HL-60/S4 treated with phorbol 12-myristate 13-acetate at 8.2 ng/mL for 4 days and 3 days (cell line): ENCODE measurements around the gene PXYLP1.

Experiments used
- in situ Hi-C: fragments of 300-500 bp; cut with MboI; formaldehyde crosslinking; loops from 2 replicates; pipeline ENCODE4 v1.15.0; 2022; ENCODE audit warnings: low sequenced_read_pairs

The PXYLP1 gene

GRCh38 chr3:141271279-141272030 is 39.8 kb downstream of the PXYLP1 start:
- in situ Hi-C loops: no loop called here

GRCh38 chr3:141272906-141273662 is 41.5 kb downstream of the PXYLP1 start:
- in situ Hi-C loops: no loop called here

DNA sequence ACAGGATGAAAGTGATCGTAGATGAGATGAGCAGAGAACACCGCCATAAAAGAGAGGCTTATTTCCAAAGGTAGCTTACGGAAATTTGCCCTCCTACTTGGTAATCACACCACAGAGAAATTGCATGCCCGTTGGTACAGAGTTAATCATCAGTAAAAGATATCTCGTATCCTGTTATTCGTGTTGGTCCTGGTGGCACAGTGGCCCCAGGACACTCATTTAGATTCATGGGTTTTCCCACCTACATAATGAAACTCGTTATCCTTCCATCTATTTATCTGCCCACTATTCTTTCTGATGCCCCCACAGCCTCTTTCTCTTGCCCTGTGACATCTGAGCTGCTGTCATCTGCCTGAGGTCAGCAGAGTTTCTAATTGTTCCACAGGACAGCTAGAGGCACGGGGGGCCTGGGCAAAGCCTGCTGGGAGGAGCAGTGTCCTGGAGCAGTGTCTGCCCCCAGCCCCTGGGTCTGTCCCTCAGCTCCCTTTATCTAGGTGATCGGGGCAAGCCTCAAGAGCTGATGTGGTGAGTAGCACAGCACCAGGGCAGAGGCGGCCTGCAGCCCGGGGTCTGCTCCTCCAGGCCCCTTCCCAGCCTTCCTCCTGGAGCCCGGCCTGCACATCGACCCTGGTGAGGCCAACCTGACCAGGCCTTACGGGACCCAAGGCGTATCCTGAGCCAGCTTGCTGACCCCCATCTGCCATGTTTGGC is 42.2 kb downstream of the PXYLP1 start:
- in situ Hi-C loops: no loop called here

GRCh38 chr3:141274411-141275031 is 42.9 kb downstream of the PXYLP1 start:
- in situ Hi-C loops: no loop called here

GRCh38 chr3:141275032-141275422 is 43.4 kb downstream of the PXYLP1 start:
- in situ Hi-C loops: no loop called here

GRCh38 chr3:141275511-141275910 is 43.9 kb downstream of the PXYLP1 start:
- in situ Hi-C loops: no loop called here

DNA sequence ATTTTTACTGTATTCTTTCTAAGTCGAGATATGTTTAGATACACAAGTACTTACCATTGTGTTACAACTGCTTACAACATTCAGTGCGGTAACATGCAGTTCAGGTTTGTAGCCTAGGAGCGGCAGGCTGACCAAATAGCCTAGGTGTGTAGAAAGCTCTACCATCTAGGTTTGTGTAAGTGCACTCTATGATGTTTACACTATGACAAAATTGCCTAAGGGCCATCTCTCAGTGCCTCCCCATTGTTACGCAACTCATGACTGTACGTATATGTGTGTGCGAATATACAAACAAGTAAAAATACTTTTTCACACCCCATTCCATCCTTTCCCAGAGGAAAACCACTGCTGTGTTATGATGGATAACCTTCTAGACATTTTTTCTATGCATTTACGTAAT is 44.3 kb downstream of the PXYLP1 start:
- in situ Hi-C loops: no loop called here

GRCh38 chr3:141276398-141276797 is 44.8 kb downstream of the PXYLP1 start:
- in situ Hi-C loops: no loop called here

GRCh38 chr3:141277451-141277850 is 45.8 kb downstream of the PXYLP1 start:
- in situ Hi-C loops: no loop called here

- in situ Hi-C loops: no loop called here
Observed at GRCh38 chr3:141278196-141279076, 46.8 kb downstream of the PXYLP1 start.

DNA sequence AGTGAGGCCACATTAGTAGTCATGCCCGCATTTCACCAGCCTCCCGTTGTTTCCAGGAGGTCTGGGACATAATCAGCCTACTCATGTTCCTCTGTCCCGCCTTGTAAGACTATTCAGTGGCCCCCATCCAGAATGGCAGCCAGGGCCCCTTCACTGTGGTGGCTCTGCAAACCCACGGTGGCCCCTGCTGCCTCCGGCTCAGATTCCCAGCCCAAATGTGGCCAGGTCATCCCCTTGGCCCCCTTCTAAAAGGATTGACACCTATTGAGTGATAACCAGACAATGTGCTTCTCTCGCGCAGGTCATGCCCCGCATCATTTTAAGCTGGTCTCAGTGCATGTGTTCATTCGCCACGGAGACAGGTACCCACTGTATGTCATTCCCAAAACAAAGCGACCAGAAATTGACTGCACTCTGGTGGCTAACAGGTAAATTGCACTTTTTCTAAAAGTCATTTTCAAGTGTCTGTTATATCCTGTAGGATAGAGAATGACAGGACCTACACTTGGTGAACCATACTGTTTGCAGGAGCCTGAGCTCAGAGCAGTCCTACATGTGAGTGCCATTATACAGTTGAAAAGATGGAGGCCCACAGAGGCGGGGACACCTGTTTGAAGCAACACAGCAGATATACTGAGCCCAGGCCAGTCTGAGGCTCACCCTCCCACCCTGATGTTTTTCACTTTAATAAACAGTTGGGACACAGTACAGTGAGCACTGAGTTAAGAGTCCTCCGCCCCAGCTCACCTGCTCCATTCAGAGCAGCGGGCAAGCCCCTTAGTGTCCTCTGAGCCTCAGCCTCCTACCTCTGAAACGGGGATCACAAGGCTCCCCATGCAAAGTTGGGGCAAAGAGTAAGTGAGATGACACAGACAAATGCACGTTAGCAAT is 47.7 kb downstream of the PXYLP1 start:
- in situ Hi-C loops: no loop called here

DNA sequence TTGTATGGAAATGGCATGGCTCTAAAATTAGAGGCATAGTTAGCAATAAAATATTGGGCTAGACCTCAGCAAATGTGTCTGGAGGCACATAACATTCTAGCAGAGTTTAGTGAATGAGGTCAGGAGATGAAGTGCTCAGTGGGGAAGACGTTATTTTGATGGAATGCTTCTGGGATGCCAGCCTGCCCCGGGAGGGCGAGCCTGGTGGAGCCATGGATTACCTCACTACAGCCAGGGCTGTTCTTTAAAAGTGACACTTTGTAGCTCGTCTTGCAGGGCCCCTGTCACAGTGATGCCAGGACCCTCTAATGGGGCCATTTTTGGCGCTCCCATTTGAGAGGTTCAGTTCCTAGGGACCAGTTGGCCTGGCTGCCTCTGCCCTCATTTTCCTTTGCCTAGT is 48.5 kb downstream of the PXYLP1 start:
- in situ Hi-C loops: no loop called here

GRCh38 chr3:141280690-141281089 is 49.1 kb downstream of the PXYLP1 start:
- in situ Hi-C loops: no loop called here

GRCh38 chr3:141285570-141285969 is 53.9 kb downstream of the PXYLP1 start:
- in situ Hi-C loops: no loop called here

DNA sequence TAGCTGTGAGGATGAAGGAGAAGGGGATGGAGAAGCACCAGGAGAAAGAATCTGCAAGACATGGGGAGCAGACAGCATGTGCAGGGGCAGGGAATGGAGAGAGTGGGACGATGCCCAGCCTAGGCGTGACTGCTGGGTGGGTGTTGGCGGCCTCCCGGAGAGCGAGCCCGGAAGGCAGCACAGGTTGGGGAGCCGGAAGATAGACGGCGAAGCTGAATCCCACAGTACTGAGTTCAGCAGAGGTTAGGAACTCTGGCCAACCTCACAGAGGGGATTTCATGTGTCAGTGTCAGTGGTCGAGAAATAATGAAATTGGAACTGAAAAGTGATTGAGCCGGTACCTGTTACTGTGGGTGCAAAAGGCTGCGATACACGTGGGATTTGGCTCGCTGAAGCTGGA is 55.2 kb downstream of the PXYLP1 start:
- in situ Hi-C loops: no loop called here

- in situ Hi-C loops: no loop called here
Observed at GRCh38 chr3:141287326-141287725, 55.7 kb downstream of the PXYLP1 start.

DNA sequence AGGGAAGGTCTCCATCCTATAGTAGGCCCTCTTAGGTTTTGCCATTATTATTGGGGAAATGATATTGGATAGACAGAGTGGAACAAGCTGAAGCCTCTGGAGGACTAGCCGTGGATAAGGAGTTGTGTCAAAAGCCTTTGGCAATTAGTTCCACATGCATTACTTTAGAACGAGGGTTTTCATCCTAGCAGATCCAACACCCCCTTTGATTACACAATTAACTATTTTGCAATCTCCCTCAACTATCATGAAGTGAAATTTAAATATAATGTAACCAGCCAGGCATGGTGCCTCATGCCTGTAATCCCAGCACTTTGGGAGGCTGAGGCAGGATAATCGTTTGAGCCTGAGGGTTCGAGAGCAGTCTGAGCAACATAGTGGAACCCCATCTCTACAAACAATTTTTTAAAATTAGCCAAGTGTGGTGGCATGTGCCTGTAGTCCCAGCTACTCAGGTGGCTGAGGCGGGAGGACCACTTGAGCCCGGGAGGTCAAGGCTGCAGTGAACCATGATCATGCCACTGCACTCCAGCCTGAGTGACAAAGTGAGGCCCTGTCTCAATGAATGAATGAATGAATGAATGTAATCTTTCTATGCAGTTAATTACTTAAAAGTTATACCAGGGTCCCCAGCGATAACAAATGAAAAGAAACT is 56.8 kb downstream of the PXYLP1 start:
- in situ Hi-C loops: no loop called here

DNA sequence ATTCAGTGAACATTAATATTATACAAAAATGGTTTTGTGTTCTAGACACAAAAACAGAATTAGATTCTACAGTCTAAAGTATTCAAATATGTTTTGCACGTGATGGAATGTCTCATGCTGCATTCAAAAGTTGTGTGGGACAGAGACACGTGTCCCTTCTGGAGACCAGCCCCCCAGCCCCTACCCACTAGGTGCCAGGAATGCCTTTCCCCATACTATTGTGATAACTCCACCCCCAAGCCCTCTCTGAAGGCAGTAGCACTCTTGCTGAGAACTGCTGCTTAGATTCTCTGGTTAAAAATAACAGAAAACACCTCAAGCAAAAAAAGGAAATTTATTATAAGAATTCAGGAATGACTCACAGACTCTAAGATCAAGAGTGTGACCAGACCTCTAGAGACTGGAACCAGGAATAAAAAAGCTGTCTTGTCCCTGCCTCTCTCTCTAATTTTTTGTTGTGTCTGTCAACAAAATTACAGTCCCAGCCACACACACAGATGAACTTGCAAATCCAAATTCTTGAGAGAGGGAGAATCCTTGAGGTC is 57.7 kb downstream of the PXYLP1 start:
- in situ Hi-C loops: no loop called here
